ENCODE results near the gene IL36B.

Gene IL36B

DNA sequence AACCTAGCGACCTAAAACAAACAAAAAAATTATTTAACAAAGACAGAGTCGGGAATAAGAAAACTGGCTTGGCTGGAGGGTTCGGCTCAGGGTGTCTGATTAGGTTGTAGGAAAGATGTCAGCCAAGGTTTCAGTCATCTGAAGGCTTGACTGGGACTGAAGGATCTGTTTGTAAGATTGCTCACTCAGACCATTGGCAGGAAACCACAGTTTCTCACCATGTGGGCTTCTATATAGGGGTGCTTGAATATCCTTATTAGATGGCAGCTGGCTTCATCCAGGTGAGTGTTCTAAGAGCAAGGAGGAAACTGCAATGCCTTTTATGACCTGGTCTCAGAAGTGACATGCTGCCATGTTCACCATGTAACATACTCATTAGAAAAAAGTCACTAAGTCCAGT lies 999 bp upstream of the IL36B start:
- DNase-seq (ENCODE audit: low read depth) = no peak

DNA sequence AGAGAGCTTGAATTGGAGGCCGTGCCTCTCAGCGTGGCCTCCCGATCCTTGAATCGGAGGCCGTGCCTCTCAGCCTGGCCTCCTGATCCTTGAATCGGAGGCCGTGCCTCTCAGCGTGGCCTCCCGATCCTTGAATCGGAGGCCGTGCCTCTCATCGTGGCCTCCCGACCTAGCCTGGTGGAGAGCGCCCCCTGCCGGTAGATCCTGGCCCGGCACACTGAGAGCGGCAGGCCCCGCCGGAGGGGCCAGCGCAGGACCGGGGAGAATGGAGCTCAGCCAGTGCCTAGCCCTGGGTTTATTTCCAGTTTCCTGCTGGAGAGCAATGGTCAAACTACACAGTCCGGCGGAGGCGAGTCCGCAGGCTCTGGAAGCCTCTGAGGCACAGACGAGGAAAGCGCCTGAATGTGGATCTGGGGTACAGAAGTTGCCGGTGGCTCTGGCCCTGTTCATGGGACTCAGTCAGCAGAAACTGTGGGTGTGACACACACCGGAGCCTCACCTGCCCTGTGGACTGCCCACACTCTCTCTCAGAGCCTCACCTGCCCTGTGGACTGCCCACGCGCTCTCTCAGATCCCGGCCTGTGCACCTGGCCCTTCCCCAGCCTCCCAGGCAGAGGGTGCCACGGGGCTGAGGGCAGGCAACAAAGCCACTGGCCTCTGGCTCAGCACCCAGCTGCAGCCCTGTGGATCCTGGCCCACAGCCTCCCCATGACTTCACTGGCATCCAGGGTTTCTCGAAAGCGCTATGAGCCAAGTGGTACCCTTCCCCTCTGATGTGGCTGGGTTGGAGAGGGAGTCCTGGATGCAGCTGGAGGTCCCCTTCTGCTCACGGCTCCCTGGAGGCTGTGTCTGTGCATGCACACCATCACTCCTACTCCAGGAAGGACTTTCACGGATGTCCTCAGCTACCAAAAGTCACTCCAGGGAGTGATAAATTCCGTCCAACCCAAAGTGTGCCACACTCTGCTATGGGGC lies 1.5 kb downstream of the IL36B start:
- no peak for DNase-seq (ENCODE audit: low read depth)

DNA sequence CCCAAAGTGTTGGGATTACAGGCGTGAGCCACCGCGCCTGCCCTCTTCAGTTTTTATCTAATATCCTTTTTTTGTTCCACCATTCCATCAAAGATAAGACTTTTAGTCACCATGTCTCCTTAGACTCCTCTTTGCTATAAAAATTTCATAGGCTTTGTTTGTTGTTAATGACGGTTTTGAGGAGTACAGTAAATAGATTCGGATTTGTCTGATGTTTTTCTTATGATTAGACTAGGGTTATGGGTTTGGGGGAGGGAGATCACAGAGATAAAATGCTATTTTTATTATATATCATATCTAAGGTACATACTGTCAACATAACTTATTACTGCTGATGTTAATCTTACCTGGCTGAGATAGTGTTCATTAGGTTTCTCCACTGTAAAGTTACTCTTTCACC lies 6.2 kb downstream of the IL36B start:
- DNase-seq (ENCODE audit: low read depth) = no peak

DNA sequence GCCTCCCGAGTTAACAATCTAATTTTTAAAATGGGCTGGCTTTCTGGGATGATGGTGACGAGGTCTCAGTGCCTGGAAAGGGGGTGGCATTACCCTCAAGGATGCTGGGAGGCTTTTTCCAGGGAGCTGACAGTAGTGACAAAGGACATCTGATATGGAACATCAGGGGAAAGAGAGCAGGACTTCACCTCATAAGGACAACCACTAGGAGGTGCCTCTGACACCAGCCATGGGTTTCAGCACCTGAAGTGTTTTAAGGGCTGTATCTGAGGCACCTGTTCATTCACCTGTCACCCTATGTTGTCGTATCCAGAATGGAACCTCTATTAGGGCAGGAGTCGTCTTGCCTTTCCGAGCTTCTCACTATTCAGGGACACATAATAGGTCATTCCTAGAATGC lies 10.8 kb downstream of the IL36B start:
- no peak for DNase-seq (ENCODE audit: low read depth)

DNA sequence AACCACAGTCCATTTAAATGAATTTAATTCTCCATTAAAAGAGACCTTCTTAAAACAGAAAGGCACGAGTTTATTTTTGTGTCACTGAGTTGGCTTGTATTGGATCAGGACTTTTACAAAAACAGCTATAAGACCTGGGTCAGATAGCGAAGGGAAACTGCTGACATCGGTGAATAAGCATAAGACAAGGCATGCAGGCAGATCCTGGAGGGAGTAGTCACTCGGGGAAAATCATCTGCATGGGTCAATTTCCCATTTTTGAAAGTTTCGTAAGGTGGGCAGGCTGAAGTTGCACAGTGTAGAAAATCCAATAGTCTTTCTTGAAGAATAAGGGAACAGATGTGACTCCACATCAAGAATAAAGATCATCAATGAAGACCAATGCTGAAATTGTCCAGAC lies 12.9 kb downstream of the IL36B start:
- DNase-seq (ENCODE audit: low read depth) = no peak

DNA sequence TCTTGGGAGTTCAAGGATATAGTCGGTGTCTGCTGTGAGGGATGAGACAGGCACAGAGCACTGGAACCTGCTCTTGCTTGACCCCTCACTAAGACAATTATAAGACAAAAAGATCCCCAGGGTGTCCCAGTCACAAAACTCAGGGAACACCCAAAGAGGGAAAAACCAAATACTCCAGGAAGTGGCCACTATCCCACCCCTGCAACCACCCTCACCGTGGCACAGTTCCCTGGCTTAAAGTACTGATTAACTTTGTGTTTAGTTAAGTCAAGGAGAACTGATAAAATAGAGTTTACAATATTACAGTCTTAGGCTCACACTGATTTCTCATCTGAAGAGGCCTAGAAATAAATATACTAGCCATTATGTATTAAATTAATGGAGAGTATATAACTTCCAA lies 13.5 kb downstream of the IL36B start:
- no peak for DNase-seq (ENCODE audit: low read depth)

DNA sequence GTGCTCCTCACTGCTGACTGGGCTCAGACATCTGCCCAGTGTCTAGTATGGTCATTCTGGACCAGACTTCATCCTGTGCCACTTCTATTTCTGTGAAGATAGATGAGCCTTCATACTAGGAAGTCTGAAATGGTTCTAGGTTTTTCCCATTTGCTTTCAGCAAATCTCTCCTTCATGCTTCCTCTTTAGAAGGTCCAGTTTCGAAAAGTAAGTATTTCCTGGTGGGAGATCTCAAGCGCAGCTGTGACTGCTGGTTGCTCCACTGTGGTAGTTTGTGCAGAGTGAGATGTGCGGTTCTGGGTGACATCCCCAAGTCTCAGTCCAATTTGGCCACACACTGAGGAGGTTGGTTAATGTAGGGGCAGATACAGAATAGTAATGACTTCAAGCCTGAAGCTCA lies 14.4 kb downstream of the IL36B start:
- DNase-seq (ENCODE audit: low read depth) = no peak

DNA sequence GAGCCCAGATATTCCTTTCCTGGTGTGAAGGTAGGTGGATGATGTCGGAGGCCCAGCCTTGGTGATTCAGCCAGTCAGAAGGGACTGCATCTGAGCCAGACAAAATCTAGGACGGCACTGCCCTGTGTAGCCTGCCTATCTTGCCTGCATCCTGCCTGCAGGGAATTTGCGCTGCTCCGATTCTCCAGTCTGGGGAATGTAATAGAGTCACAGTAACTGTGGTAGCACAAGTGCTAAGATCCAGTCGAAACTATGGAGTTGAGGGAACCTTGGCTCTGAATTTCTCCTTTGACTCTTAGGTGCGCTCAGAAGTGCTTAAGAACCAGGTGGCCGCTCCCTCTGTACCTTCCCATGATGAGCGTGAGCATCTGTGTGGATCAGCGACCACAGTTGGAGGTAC lies 15.9 kb downstream of the IL36B start:
- no peak for DNase-seq (ENCODE audit: low read depth)

DNA sequence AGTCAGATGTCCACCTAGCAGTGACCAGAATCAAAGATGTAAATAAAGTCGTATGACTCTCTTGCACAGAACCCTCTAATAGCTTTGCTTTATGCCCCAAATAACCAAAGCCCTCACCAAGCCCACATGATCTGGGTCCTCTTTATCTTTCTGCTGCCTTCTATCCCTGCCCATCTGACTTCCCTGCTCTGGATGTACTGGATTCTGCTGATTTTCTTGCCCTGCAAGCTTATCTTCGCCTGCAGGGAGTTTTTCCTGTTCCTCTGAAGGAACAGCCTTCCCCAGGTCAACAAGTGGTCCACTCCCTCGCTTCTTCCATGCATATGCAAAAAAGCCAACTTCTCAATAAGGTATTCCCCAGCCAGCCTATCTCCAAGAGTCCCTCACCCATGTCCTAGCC lies 18.7 kb downstream of the IL36B start:
- no peak for DNase-seq (ENCODE audit: low read depth)

DNA sequence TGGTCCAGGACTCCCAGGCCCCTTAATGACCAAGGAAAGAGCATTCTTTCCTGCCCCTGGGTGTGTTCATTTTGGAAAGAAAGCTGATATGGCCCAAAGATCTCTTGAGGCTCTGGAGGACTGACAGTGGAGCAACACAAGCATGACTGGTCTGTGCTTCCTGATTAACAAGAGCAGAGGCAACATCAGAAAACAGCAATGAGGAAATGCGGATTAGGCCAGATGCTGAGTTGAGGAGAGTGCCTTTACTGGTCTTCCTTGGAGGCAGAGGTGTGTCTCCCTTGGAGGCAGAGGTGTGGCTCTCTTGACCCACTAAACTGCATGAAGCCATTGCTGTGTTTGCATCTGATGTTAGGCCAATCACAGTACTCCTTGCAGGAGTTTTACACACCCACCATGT lies 19.9 kb downstream of the IL36B start:
- no peak for DNase-seq (ENCODE audit: low read depth)

DNA sequence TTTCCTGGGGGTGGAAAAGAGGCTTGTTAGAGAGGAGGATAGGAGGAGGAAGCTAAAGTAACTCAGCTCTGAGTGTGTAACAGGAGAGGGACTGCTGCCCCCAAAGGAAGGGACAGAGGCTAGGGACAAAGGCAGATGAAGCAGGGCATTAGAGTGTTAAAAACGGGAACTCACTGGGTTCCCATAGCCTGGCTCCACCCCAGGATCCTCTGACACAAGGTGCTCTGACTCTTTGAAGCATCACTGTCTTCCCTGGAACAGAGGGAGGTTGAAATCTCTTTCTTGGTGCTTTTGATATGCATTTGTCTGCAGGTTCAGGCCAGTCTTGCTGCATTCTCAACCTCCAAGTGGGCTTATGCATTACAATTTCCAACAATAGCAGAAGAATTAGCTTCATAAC lies 24.6 kb downstream of the IL36B start:
- DNase-seq (ENCODE audit: low read depth) = no peak

DNA sequence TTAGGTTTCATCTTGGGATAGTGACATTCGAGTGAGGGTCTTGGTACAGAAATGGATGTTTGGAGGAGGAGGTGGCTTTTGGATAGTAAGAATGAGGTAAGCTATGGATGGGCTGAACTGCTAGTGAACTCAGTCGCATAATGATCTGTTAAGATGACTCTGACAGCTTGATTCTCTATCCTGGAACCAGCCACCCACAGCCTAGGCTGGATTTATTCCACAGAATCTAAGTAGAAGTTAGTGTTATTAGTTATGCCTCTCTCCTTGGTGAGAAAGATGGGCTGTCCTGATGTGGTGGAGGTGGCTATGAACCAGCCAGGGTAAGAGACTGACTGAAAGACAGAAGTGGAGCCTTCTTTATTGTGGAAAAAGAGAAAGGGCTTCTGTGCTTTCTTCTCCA lies 25.0 kb downstream of the IL36B start:
- DNase-seq (ENCODE audit: low read depth) = no peak

DNA sequence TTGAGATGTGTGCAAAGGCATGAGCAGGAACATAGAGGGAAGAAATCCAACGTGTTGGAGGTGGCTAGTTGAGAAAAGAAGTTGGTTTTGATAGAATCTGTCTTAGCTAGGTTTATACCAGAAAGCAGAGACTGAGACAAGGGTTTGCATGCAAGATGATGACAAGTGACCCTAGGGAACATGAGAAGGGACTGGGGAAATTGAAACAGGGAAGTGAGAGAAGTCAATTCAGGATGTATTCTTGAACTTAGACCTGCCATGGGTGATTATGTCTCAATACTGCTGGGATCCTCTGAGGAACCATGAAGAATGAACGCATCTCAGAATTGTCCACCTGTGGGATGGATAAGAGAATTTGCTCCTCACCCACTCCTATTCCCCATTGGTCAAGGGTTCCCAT lies 26.9 kb downstream of the IL36B start:
- no peak for DNase-seq (ENCODE audit: low read depth)

DNA sequence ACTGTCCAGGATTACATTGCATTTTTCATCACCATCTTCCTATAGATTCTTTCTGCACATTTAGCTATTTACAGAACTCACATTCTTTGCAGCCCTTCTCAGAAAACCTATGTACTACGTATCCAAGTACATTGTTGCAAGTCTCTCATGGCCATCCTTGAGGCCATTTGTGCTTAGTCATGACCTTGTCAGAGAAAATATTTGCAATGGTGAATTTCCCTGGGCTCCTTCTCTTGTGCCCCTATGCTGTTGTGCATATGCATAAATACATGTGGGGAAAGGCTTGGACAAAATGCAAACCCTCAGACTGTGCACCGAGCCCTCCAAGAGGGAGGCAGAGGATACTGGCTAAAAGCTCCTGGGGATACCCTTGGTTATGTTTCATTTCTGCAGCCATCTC lies 27.9 kb downstream of the IL36B start:
- DNase-seq (ENCODE audit: low read depth) = no peak

DNA sequence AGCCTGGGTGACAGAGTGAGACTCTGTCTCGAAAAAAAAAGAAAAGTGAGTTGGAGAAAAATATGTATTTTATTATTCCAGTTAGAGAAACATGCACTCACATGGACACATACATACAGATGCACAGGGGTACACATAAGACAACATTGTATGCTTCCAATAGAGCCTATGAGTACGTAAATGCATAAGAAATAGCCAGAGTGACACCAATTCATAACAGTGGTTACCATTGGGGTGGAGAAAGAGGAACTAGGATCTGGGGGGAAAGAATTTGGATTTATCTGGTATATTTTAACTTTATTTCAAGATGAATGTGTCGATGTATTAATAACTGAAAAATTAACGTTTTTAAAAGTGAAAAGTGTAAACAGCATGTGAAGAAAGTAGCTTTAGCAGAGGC lies 31.4 kb downstream of the IL36B start:
- no peak for DNase-seq (ENCODE audit: low read depth)

DNA sequence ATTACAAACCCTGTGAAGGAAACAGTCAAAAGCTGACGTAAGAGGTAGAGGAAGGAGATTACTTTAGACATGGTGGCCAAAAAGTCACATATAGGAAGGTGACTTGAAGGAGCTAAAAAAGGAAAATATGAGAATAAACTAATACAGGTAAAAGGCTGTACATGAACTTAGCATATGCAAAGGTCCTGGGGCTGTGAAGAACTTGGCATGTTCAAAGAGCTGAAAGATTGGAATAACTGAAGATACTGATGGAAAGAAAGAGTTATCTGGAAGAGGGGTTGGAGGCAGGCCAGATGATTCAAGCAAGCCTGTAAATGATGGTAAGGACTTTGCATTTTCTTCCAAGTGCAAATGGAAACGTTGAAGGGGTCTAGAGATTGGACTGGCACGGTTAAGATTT lies 34.2 kb downstream of the IL36B start:
- no peak for DNase-seq (ENCODE audit: low read depth)

DNA sequence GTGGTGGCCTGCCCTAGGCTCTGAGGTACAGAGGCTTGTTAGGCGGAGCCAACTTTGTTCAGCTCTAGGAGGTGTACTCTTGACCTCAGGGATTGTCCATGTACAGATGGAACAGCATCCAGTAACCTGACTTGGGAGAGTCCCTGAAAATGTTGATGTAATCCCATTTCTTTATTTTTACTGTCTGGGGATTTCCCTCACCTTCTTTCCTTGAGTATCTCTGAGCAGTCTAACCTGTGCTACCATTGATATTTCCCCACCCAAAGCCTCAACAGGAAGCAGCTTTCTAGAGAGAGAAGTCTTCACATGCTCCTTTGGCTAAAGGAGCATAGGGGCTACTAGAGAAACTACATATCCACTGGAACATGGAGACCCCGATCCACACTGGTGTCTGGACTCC lies 37.0 kb downstream of the IL36B start:
- DNase-seq (ENCODE audit: low read depth) = no peak

DNA sequence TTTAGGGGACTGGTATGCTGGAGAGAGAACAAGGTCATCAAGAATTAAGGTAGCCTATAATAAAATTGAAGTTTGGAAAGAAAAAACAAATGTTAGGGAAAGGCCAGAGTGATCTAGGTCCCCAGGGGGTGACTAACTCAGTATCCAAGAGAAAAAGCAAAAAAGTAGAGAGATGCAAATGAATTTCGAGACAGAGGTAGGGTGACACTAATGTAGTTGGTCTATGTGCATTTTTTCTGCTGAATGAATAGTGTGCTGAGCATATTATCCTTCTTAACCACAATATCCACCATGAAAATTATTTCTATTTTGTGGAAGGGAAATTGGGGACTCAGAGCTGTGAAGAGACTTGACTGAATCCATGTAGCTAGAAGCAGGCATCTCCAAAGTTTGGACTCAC lies 37.6 kb downstream of the IL36B start:
- DNase-seq (ENCODE audit: low read depth) = no peak

DNA sequence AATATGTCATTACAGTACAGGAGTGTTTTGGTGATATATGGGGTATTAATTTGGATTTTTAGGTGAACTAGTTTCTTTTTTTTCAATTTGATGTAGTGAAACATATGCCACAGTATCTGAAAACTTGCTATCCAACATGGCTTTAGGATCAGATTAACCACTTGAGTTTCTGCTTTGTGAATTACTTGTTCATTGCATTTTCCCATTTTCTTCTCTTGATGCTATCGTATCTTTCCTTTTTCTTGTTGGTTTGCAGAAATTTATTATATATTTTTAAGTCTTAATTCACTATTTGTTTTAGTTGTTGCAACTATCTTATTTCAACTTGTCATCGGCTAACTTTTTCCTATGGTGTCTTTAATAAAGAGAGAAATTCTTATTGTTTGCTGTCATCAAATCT lies 38.6 kb downstream of the IL36B start:
- DNase-seq (ENCODE audit: low read depth) = no peak

DNA sequence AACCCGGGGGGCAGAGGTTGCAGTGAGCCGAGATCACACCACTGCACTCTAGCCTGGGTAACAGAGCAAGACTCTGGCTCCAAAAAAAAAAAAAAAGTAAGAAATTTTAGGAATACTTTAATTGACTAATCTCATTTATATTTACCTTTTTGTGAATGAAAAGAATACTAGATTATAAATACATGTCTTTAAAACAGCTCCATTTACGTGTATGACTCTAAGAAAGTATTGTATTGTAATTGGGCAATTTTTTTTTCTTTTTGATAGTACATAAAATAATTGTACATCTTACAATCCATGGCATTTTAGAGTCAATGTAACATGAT lies 39.4 kb downstream of the IL36B start:
- no peak for DNase-seq (ENCODE audit: low read depth)

DNA sequence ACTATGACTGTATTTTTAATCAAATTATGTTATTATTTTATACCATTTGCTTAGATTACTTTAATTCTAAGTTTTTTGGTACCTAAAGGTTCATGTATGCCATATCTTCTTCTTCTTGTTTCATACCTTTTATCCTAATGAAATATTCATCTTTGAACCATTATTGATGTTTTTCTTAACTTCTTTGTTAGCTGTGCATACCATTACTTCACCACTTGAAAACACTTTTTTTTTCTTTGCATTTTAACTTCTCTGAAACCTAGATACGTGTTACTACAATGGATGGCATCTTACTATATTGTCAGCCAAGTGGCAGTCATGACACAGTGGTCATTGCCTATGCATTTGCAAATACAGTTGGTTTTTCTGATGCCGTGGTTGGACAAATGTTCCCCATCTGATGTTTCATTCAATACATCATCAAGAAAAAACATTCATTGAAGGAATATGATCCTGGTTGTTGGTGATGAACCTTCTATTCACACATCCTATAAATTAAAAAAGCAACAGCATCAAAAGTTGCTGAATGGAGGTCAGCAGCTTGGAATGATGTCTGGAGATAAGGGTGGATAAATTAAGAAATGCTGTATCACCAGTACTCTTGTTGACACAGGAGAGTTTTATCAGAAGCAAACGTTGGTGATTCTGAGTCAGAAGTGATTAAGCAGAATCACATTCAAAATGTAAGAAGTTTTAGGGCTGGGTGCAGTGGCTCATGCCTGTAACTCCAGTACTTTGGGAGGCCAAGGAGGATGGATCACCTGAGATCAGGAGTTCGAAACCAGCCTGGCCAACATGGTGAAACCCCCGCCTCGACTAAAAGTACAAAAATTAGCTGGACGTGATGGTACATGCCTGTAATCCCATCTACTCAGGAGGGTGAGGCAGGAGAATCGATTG lies 40.0 kb downstream of the IL36B start:
- DNase-seq (ENCODE audit: low read depth) = no peak

DNA sequence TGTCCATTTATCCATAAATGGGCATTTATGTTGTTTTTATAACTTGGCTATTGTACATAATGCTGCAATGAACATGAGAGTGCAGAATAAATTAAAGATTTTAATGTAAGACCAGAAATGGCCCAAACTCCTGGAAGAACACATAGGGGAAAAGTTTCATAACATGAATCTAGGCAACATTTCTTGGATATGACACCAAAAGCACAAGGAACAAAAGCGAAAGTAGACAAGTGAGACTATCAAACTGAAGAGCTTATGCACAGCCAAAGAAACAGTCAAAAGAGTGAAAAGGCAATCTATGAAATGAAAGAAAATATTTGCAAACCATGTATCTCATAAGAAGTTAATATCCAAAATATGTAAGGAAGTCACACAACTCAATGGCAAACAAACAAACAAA lies 41.6 kb downstream of the IL36B start:
- DNase-seq (ENCODE audit: low read depth) = no peak

DNA sequence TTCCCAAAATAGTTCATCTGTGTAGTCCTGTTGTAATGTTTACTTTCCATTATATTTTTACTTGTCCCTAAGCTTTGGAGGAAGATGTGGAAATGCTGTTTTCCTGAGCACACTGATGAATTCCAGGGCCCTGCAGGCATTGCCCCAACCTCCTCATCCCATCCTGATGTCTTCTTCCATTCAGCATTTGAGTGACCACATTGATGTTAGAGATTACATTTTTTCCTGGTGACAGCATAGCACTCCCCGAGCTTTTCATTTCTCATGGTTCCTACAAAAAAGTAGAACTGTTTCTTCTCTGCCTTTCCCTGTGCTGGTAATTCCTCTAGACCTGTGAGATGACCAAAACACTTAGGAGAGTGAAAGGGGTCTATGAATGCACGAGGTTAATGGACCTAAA lies 42.6 kb downstream of the IL36B start:
- DNase-seq (ENCODE audit: low read depth) = no peak
